ENCODE results near the gene CORO7.

DNA sequence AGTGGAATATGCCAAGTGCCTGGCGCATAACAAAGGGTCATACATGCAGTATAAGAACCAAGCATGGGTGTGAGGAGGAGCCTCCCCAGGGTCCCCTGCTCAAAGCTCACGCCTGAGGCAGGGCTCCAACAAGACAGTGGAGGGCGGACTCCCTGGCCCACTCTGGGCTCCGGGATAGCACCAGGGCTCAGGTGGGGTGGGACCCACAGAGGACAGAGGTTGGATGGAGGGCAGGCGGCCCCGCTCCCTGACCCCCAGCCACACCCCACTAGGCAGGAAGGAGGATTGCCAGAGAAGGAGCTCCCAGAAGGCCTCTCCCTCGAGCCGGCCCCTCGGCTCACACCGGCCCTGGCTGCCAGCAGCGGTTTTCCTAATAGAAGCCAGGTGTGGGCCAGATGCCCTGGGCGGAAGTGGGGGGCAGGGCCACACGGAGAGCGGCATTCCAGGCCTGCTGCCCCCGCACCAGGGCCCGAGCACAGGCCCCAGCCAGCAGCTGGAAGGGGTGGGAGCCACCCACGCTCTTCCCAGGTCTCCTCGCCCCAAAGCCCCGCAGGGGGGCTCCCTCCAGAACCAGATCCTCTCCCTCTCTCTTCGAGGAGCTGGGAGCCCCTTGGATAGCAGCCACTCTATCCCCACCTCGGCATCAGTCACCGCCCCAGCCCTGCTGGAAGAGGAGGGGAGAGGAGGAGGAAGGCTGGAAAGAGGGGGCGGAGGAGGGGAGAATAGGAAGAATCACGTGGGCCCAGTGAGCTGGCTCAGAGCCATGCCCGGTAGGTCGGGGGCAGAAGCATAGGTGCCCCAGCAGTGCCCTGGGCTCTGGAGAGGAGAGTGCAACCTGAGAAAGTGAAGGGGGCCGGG, 23.8 kb downstream of the CORO7 start:
- no peak for TF ChIP-seq POLR2A (IDR thresholded peaks at IDR 0.05; ENCODE audit: low read length)
- TF ChIP-seq GATA1 (IDR thresholded peaks at IDR 0.05; ENCODE audit: low read depth, low read length): no peak

All from erythroblast (primary cell).